Right renal pelvis (tissue), 4 donors: ENCODE measurements around the gene CFAP99. TPM values are rescaled to one million over a fixed set of nuclear protein-coding genes. Genes with fewer than 3 reads are reported as not detected.
"Not testable (repeated sequence)": the region's sequence is repeated elsewhere in the genome, so short reads cannot be mapped to it uniquely, and the experiment has no call there.

Source experiments
- DNase-seq, 4 donors: peaks; one replicate each; pipeline ENCODE4 v3.0.0-alpha.2; 2013; ENCODE audit warnings: low read depth in 4 of 4, low spot score in 3 of 4, missing footprints in 1 of 4
- polyA plus RNA-seq, 4 donors: library from polyadenylated mRNA; unstranded; fragments of 120-200 nt; gene quantifications; one replicate each; pipeline ENCODE4 v1.2.1, GENCODE V29; 2013; ENCODE audit not compliant: insufficient read length in 4 of 4

The CFAP99 gene
- polyA plus RNA-seq, 4 donors: 0.50 to 0.76 (median 0.63) TPM

DNA sequence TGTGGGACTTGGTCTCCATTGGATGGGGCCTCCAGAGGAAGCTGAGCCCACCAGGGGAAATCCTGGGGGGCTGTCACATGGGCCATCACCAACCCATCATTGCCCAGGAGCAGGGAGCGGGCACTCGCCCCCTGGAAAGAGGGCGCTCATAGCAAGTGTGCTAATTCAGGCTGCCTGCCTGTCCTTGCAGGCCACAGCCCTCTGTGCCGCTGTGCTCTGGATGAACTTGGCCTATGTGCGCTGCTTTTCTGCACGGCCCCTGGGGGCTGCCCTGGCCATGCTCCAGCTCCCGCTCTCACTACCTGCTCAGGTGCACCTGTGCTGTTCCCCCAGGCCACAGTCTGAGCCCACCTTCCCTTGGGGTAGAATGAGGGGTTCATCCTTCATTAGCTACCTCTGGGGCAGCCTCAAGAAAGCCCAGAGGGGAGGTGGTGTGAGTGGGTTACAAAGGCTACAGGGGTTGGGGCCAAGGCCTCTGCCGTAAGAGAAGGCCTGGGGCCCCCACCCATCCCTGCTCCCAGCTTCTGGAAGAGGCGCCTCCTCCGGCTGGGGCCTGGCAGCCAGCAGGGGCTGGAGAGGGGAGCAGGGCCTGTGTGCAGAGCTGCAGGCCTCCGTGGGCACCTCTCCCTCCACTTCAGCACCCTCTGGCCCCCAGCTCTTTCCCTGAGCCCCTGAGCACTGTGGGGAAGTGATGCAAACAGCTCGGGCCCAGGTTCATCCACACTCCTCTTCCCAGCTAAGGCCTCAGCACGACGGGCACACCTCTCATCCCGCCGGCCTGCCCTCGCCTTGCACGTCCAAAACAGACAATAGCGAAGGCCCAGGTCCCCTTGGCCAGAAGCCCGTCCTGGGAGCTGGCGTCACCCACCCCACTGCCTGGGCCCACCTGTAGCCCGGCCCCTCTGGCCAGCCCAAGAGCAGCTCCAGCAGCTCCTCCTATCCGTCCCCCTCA, 8.9 kb downstream of the CFAP99 start:
- no peak for DNase-seq

DNA sequence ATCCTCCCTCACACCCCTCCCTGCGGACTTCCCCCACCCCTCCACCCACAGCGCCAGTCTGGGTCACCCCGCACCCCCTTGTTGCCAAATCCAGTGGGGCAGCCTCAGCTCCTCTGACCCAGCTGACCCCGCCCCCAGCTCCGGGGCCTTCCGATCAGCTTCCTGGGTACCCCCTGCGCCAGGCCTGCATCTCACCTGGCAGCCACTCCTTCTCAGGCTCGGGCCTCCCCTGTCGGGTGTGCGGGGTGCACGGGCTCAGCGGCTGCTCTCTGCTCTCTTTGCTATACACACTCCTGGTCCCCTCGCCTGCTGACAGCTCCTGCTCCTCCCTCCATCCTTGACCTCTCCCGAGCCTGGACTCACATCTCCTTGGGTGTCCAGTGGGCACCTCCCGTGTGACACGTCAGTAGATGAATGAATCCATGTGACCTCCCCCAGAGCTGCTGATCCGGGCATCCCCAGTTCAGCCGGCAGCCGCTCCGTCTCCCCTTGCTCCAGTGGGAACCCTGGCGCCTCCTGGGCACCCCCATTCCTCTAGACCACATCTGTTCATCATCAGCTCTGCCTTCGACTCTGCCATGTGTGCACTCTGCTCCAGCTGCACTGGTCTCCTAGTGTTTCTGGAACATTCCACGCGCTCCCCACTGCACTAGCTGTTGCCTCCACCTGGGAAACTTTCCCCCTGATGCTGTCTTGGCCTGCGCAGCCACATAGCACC, 9.9 kb downstream of the CFAP99 start:
- DNase-seq: no peak

DNA sequence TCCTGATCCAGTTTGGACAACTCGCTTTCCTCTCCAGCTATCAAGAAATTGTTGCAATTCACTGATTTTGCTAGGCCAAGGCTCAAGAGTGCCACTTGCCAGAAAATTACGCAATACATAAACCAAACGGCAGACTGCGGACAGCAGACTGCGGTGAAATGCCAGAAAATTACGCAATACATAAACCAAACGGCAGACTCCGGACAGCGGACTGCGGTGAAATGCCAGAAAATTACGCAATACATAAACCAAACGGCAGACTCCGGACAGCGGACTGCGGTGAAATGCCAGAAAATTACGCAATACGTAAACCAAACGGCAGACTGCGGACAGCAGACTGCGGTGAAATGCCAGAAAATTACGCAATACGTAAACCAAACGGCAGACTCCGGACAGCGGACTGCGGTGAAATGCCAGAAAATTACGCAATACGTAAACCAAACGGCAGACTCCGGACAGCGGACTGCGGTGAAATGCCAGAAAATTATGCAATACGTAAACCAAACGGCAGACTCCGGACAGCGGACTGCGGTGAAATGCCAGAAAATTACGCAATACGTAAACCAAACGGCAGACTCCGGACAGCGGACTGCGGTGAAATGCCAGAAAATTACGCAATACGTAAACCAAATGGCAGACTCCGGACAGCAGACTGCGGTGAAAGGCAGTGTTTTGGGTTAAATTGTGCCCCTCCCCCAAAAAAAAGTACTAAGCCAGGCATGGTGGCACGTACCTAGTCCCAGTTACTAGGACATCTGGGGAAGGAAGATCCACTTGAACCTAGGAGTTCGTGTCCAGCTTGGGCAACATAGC, 11.4 kb downstream of the CFAP99 start:
- DNase-seq: not testable (repeated sequence)

DNA sequence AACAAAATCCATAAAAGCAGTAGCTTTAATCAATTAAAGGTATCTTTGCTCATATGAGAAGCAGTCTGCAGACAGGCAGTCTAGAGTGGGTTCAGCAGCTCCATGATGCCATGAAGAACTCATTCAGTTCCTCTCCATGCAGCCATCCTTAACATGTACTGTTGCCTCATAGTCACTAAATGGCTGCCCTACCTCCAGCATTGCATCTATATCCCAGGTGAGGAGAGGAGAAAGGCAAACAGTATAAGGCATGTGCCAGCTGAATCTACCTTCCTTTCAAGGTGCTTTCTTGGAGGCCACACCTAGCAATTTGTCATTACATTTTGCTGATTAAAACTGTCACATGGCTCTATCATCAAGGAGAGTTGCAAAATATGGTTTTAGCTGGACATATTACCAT, 13.2 kb downstream of the CFAP99 start:
- no peak for DNase-seq

DNA sequence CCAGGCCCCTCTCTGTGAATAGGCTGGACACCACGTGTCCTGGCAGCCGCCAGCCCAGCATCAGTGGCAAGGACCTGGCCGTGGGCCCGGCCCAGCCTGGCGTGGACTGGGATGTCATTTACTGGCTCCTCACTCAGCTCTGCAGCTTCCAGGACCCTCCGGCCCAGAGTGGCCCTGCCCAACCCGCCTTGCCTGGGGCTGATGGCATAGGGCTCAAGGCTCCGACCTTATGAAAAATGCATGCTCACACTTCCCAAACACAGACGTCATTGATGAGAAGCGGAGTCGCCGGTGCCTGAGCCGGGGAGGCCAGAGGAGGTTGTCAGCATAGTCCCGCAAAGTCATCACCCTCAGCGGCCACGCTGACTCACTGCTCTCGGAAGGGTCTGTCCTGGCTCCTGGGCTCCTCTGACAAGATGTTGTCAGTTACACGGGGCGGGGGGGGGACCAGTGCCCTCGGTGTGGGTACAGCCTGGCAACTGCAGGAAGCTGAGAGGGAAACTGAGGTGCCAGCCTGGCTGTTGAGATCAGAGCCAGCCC, 14.3 kb downstream of the CFAP99 start:
- DNase-seq: no peak

DNA sequence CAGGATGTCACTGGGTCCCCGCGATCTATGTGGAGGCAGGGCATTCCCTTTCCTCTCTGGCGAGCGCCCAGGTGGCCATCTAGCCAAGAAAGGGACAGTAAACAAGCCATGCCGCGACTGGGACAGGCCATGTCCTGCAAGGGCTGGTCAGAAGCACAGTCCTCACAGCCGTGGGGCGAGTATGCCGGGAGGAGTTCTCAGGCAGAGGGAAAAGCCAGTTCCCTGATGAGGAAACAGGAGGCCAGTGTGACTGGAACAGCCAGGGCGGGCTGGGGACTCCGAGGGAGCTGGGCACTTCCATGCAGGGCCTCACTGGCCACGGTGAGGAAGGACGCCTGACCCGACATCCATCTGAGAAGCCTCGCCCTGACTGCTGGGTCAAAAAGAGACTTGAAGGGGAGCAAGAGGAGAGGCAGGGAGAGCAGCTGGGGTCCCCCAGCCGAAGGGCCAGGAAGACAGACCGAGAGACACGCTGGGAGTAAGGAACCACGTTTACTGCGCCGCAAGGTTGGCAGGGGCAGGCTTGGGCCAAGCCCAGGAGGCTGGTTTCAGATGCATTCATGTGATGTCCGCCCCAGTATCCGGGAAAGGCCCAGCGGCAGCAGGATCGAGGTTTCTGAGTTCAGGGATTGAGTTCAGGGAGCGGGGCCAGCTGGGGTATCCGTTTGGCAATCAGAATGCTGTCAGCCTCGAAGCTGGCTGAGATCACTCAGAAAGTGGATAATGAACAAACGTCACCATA, 15.0 kb downstream of the CFAP99 start:
- no peak for DNase-seq

DNA sequence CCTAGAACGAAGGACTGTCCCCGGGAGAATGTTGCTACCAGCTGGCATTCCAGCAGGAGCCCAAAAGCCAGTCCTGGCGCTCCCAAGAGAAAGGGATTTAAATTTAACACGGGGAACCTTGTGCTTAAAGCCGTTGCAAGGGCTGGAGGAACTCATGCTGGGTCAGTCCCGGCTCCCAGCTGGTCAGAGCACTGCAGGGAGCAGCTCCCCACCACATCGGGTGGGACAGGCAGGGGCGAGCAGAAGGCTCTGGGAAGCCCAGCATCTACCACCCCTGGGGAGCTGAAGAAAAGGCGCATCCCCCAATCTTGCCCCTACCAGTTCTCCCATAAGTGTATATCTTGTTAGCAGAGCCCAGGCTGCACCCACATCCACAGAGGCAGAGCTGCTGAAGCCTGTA, 15.7 kb downstream of the CFAP99 start:
- no peak for DNase-seq

DNA sequence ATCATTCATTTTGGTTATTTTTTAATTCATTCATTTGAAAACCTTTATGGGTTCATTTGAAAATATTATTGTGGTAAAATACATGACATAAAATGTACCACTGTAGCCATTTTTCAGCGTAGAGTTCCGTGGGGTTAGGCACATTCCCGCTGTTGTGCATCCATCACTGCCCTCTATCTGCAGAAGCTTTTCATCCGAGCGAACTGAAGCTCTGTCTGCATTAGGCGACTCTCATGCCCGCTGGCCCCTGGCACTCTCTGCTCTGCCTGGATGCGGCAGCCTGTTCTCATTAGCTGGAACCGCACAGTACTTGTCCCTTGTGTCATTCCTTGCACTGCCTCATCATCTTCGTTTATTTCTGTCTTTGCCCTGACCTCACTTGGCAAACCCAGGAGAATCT, 17.5 kb downstream of the CFAP99 start:
- DNase-seq: no peak

DNA sequence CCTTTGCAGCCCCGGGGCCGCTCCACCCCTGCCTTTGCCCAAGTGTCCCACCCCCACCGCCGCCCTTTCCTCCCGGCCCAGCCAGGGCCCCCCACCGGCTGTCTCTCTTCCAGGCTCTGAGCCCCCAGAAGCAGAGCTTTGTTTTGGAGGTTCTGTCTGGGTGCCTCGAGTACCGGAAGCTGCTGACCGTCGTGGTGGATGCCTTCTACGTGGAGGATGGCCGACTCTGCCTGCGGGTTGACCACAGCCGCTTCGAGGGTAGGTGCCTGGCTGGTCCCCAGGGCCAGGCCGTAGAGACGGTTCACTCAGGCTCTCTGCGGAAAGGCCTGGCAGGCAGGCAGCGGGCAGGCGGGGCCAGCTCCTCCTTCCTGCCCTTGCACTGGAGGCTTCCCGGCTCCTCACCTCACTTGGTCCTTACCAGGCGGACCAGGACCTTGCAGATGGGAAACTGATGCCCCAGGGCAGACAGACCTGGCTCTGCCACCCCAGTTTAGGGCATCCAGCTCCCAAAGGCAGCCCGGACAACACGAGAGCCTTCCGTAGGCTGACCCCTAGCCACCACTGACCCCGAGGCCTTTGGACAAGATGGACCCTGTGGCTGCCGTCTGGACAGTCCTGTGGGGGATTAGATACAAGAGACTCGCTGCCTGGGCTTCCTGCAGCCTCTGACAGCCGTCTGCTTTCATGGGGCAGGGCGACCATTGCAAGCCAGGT, 18.2 kb downstream of the CFAP99 start:
- no peak for DNase-seq

DNA sequence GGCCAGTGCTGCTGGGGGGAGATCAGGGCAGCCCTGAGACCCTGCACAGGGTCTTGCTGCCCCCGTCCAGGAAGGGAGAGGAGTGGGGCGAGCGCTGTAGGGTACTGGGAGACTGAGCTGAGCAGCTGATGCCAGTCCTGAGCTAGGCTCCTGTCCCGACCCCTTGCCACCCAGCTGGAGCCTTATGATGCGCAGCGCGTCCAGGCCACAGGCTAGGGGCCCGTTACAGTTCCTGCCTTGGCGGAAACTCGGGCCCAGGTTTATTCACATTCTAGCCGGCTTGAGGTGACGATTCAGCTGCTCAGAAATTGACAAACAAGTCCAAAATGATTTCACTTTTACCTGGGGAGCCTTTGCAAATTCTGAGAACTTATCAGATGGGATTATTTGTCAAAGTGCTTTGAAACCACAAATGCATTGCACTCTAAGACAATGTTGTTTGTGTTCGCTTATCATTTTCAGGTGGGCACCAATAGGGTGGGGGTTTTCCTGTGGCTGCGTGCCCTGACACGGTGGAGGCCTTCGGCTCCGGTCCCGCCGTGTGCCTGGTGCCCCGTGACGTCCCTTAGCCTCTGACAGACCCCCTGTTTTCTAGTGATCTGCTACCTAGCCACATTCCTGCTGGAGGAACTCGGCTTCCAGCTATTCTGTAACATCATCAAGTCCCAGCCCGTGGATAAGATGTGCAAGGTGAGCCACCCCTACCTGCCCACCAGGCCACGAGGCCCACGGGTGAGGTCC, 18.9 kb downstream of the CFAP99 start:
- DNase-seq: no peak

DNA sequence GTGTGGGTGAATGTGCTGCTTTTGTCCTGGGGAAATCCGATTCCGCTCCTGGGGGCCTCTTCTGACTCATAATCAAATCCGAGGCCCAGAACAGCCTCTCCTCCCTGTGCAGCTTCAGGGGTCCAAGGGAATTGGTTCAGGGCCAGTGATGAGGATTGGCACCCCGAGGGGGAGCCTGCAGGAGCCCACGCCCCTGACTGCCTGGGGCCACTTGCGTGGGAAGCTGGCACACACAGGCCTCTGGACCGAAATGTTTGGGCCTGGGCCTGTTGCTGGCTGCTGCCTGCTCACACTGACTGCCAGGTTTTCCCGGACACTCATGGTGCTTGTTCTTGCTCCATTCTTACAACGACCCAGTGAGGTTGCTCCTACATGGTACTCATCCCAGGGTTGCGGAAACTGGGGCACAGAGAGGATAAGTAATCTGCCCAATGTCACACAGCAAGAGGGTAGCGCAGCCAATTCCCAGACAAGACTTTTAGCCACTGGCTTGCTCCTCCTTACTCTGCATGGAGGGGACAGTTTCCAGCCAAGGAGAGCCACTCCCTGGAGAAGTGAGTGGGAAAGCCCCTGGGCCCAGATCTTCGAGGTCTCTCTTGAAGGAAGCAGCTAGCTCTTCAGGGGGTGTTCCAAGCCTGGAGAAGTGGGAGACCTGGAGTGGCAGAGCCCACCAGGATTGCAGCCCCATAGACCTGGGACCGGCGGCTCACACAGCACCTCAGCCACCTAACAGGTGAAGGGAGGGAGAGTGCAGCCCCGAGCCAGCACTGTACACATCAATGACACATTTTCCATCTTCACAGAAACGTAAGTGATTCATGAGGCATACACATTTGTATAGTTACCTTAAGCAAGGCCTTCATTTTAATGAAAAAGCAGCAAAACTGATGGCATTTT, 20.3 kb downstream of the CFAP99 start:
- DNase-seq: no peak

DNA sequence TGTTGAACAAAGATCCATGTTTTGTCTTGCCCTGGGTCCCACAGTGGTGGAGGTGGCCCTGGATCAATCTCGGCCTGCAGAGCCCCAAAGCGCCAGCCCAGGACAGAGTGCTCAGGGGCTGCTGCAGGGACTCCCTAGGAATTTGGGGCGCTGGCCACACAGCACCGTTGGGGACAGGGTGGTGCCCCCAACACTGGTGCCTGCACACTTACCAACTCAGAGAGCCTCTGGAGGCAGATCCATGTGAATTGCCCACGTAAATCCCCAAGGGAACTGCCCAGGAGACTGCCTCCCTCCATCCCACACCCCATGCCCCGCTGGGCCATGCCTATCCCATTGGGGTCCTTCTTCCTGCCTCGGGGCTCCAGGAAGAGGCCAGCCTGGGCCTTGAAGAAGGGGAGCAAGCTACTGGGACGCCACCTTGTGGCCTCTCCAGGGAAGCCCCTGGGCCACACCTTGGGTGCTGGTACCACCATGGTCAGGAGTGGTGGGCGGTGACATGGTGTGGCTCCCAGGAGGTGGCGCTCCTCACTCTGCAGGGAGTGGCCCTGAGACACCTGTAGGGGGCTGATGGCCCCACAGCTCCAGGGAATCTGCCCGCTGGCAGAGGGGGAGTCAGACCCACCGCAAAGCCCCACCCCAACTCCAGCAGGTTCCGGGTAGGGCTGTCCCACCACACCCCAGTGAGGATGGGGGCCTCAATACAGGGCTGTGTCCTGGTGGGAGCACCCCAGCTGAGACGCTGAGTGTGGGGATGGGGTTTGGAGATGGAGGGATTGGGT, 22.8 kb downstream of the CFAP99 start:
- no peak for DNase-seq

DNA sequence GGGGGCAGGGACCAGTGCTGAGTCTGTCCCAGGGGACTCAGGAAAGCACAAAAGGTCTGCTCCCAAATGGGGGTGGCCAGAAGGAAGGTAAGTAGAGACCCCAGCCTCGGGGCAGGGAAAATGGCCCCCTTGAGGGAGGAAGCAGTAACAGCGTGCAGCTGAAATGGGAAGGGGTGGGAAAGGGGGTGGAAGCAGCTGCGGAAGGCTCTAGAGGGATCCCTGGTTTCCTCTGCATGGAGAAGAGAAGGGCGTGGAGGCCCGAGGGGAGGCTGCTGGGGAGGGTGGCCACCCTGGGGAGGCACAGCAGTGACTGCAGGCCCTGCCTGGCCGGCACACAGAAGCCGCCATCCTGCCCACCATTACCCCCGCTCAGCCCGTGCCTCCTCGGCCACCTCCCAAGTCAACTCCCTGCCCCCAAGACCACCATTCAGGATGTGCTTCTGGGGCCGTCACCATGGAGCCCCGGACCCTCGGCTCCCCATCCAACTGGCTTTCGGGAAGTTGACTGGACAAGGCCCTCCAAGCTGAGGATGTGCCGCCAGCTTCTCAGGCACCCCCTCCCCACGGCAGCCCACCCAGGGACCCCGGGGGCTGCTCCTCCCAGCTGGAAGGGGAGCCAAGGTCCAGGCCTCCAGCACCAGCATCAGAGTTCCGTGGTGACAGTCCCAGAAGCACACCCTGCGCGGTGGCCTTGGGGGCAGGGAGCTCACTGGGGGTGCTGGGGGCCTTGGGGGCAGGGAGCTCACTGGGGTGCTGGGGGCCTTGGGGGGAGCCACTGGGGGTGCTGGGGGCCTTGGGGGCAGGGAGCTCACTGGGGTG, 23.6 kb downstream of the CFAP99 start:
- DNase-seq: no peak

DNA sequence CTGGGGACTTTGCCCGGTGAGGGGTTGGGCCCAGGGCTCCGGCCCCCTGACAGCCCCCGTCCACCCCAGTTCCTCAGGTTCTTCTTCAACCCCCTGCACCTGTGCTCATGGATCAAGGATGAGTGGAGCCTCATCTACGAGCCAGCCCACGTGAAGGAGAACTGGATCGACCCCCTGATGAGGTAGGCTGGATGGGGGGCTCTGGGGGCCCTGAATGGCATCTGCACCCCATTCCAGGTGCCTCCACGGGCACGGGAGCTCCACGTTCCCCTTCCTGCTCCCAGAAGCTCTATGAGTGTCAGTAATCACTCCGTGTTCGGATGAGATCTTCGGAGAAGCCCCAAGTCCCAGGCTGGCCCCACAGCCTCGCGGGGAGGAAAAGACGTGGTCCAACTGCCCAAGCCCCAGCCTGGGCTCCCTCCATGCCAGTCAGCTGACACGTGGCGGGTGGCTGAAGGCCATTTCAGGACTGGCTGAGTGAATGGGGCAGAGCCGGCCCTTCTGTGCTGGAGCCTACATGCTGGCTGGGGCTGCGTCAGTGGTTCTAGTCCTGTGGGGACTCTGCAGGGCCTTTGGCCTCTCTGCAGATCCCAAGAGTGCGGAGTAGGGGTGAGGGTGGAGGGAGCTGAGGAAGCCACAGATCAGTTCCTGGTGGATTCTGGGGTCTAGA, 24.4 kb downstream of the CFAP99 start:
- no peak for DNase-seq

DNA sequence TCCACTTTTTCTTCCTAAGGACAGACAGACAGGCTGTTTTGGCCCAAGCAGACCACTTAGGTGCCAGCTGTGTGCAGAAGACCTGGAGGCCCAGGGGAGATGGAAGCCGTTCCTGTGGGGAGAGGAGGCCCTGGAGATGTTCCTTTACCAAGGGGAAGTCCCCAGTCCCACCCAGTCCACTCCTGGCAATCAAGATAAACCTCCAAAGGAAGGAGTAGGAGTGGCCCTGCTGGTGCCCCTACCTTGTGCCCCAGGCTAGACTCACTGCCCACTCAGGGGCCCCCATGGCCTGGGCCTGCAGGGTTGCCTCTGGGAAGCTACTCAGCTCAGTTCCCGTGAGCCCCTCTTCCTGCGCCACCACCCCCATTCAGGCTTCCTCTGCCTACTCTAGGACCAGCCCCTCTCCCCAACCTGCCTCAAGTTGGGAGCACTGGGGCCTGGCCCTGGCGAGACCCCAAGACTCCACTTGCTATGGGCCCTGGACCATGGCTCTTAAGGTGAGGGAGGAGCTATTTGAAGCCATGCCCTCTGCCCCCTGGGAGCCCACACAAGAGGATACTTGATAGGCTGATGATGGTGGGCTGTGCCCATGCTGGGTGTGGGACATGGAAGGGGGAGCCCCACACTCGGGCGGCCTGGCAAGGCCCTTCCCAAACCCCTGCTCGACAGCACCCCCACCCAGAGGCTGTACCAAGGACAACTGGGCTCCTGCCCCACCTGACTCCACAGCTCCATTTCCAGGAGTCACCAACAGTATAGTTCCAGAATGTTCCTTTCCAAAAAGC, 25.4 kb downstream of the CFAP99 start:
- DNase-seq: no peak
